Ishikawa (cell line): ENCODE measurements around the gene CIZ1.

ENCODE experiments used
- CEBPB ChIP-seq: IDR thresholded peaks from 2 replicates; pipeline ENCODE4 v1.6.1; 2012
- CREB1 ChIP-seq: IDR thresholded peaks from 2 replicates; pipeline ENCODE4 v1.6.1; 2012; ENCODE audit warnings: low read depth
- EGR1 ChIP-seq: IDR thresholded peaks from 2 replicates; pipeline ENCODE4 v1.6.1; 2012
- EP300 ChIP-seq: IDR thresholded peaks from 2 replicates; pipeline ENCODE4 v1.6.1; 2012; ENCODE audit warnings: borderline replicate concordance
- FOXM1 ChIP-seq: IDR thresholded peaks from 2 replicates; pipeline ENCODE4 v1.6.1; 2012; ENCODE audit warnings: low read depth, borderline replicate concordance
- NFIC ChIP-seq: IDR thresholded peaks from 2 replicates; pipeline ENCODE4 v1.6.1; 2012
- RAD21 ChIP-seq: IDR thresholded peaks from 2 replicates; pipeline ENCODE4 v1.6.1; 2012; ENCODE audit warnings: low read depth
- TAF1 ChIP-seq: IDR thresholded peaks from 2 replicates; pipeline ENCODE4 v1.6.1; 2012; ENCODE audit warnings: low read depth, mild to moderate bottlenecking
- TCF12 ChIP-seq: IDR thresholded peaks from 2 replicates; pipeline ENCODE4 v1.6.1; 2012; ENCODE audit warnings: low read depth
- TEAD4 ChIP-seq: IDR thresholded peaks from 2 replicates; pipeline ENCODE4 v1.6.1; 2012
- YY1 ChIP-seq: IDR thresholded peaks from 2 replicates; pipeline ENCODE4 v1.6.1; 2012; ENCODE audit warnings: low read depth
- ZBTB7A ChIP-seq: IDR thresholded peaks from 2 replicates; pipeline ENCODE4 v1.6.1; 2012; ENCODE audit warnings: low read depth
- TF ChIP-seq, protein P1 (sequence below): IDR thresholded peaks from 2 replicates; pipeline ENCODE4 v1.6.1; 2012
- TF ChIP-seq, protein P2 (sequence below): IDR thresholded peaks from 2 replicates; pipeline ENCODE4 v1.6.1; 2012; ENCODE audit warnings: low read depth, mild to moderate bottlenecking
- TF ChIP-seq, protein P3 (sequence below): IDR thresholded peaks from 2 replicates; pipeline ENCODE4 v1.6.1; 2012

Gene CIZ1

DNA sequence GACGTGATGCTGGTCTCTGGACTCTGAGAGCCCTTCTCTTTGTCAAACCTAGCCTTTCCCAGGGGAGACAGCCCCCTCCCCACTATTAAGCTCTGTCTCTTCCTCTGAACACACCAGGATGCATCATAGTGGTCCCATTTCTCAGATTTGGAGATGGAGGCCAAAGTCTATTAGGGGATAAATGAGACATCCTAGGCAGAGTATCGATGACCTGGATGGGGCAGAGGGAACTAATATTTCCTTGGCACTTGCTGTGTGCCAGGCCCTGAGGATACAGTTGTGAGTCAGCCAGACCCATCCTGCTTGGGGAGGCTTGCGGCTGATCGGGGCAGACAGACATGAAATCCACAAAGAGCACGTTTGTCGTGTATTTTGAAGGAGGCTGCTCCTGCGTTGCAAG lies 17.0 kb upstream of the CIZ1 start:
- TF ChIP-seq NFIC: no peak
- no peak for TF ChIP-seq TCF12
- TF ChIP-seq, protein P1, sequence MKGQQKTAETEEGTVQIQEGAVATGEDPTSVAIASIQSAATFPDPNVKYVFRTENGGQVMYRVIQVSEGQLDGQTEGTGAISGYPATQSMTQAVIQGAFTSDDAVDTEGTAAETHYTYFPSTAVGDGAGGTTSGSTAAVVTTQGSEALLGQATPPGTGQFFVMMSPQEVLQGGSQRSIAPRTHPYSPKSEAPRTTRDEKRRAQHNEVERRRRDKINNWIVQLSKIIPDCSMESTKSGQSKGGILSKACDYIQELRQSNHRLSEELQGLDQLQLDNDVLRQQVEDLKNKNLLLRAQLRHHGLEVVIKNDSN: no peak
- no peak for TF ChIP-seq ZBTB7A
- no peak for TF ChIP-seq RAD21
- no peak for TF ChIP-seq TAF1
- TF ChIP-seq, protein P2, sequence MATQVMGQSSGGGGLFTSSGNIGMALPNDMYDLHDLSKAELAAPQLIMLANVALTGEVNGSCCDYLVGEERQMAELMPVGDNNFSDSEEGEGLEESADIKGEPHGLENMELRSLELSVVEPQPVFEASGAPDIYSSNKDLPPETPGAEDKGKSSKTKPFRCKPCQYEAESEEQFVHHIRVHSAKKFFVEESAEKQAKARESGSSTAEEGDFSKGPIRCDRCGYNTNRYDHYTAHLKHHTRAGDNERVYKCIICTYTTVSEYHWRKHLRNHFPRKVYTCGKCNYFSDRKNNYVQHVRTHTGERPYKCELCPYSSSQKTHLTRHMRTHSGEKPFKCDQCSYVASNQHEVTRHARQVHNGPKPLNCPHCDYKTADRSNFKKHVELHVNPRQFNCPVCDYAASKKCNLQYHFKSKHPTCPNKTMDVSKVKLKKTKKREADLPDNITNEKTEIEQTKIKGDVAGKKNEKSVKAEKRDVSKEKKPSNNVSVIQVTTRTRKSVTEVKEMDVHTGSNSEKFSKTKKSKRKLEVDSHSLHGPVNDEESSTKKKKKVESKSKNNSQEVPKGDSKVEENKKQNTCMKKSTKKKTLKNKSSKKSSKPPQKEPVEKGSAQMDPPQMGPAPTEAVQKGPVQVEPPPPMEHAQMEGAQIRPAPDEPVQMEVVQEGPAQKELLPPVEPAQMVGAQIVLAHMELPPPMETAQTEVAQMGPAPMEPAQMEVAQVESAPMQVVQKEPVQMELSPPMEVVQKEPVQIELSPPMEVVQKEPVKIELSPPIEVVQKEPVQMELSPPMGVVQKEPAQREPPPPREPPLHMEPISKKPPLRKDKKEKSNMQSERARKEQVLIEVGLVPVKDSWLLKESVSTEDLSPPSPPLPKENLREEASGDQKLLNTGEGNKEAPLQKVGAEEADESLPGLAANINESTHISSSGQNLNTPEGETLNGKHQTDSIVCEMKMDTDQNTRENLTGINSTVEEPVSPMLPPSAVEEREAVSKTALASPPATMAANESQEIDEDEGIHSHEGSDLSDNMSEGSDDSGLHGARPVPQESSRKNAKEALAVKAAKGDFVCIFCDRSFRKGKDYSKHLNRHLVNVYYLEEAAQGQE: no peak
- TF ChIP-seq, protein P3, sequence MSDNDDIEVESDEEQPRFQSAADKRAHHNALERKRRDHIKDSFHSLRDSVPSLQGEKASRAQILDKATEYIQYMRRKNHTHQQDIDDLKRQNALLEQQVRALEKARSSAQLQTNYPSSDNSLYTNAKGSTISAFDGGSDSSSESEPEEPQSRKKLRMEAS: no peak
- no peak for TF ChIP-seq EGR1
- TF ChIP-seq YY1: no peak
- TF ChIP-seq CREB1: no peak

DNA sequence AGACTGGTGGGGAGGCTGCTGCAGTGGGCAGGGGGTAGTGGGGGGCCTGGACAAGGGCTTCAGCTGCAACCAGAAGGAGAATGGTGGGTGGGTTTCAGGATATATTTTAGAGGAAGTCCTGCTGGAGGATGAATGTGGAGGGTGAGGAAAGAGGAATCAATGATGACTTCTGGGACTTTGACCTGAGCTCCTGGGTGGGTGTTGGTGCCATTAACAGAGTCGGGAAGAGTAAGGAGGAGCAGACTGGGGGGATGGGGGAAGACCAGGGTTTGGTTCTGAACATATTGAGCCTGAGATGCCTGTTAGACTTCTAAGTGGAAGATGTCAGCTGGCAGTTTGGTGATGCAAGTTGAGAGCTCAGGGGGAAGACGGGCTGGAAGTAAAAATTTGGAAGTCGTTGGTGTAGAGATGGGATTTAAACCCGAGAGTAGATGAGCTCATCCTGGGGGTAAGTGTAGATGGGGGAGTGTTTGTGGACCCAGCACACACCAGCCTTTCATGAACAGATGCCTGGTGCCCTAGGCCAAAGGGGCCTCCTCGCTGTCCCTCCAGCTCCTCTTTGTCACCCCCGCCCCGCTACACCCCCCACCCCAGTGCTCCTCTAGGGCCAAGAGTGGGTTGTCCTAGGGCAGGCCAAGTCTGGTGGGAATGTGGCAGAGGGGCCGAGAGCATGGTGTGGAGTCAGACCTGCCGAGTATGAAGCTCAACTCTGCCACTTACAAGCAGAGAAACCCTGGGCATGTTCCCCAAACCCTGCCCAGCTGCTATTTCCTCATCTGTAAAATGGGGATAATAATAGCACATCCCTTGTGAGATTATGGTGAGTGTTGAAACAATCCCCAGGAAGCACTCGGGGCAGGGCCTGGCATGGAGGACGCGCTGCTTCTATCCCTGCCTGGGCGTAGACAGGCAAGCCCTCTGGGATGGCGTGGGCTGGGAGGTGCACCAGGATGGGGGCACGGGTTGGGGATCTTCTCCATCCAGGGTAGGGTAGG lies 15.8 kb upstream of the CIZ1 start:
- TF ChIP-seq CREB1 (no peak), TEAD4 (no peak), NFIC (no peak), EGR1 (no peak), CEBPB (no peak), TAF1 (no peak), TCF12 (no peak), YY1 (no peak), RAD21 (no peak), FOXM1 (no peak), ZBTB7A (no peak), EP300 (no peak)
- TF ChIP-seq, protein P3: no peak
- TF ChIP-seq, protein P1: no peak
- TF ChIP-seq, protein P2: no peak

DNA sequence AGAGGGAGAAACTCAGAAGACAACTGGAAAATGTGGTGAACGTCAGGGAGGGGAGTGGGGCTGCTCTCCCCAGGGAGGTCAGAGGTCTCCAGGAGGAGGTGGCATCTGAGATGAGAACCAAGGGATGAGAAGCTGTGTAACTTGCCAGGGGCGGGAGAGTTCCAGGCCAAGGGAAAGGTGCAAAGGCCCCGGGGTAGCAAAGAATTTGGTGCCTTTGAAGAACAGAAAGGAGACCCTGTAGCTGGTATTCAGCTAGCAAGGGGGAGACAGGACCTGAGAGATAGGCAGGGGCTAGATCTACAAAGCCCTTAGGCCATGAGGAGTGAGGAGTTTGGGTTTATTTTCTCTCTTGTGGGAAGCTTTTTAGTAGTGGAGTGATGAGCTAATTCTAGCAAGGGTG lies 15.1 kb upstream of the CIZ1 start:
- TF ChIP-seq, protein P3: no peak
- no peak for TF ChIP-seq EGR1
- no peak for TF ChIP-seq TCF12
- TF ChIP-seq CEBPB: no peak
- no peak for TF ChIP-seq RAD21
- TF ChIP-seq NFIC: no peak

DNA sequence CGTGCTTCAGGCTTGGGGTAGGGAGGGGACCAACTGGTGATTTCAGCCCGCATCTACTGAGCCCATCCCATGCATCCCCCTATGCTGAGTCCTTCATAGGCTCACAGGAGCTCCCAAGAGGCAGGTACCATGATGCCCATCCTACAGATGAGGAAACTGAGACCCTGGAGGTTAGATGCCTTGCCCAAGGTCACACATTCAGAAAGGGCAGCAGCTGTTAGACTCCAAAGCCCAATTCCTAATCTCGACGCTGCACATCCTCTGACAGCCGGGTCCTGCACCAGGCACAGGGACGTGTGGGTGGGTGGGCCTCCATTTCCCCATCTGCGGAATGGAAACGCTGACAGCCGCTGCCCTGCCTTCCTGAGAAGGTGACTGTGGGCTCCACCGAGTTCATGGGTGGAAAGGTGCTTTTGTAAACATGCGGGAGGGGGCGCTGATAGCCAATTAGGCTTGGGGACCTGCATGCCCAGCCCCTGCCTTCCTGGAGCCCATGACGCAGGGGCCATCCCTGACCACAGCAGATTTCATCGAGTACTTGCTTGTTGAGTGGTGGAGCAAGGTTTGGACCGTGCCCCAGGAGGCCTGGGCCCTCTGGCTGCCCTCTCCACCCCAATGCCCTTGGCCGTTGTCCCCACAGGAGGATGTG lies 14.0 kb upstream of the CIZ1 start:
- TF ChIP-seq TEAD4 (no peak), FOXM1 (no peak), YY1 (no peak), ZBTB7A (no peak), NFIC (no peak), TAF1 (no peak)
- TF ChIP-seq, protein P2: no peak
